Nephron (organoid): ENCODE measurements around the gene HYAL2.

Experiments
- H3K27ac Mint-ChIP-seq, 3 experiments: 2 replicates each; pipeline ENCODE4 v1.8.0; 2020; ENCODE audit warnings: mixed read lengths in 3 of 3, mild to moderate bottlenecking in 2 of 3, moderate library complexity in 1 of 3
- H3K27me3 Mint-ChIP-seq: 2 replicates; pipeline ENCODE4 v1.8.0; 2021; ENCODE audit warnings: low read depth, mild to moderate bottlenecking, moderate library complexity, mixed read lengths
- H3K36me3 Mint-ChIP-seq: 2 replicates; pipeline ENCODE4 v1.8.0; 2020; ENCODE audit warnings: low read depth, mixed read lengths
- H3K4me1 Mint-ChIP-seq: 2 replicates; pipeline ENCODE4 v1.8.0; 2020; ENCODE audit warnings: mixed read lengths
- H3K4me3 Mint-ChIP-seq, 3 experiments: 2 replicates each; pipeline ENCODE4 v1.8.0; 2020; ENCODE audit warnings: mild to moderate bottlenecking in 3 of 3, mixed read lengths in 3 of 3, moderate library complexity in 2 of 3
- H3K9me3 Mint-ChIP-seq: 2 replicates; pipeline ENCODE4 v1.8.0; 2020; ENCODE audit warnings: mixed read lengths
- CTCF ChIP-seq, 3 experiments: fragments of 200-600 bp; sonication (generic); IDR thresholded peaks; one replicate each; pipeline ENCODE4 v1.5.0; 2021; ENCODE audit warnings: antibody characterized with exemption in 3 of 3; ENCODE audit not compliant: unreplicated experiment in 3 of 3

Gene HYAL2

GRCh38 chr3:50268276-50268675, 54.3 kb downstream of the HYAL2 start:
- H3K4me1 Mint-ChIP-seq, result peaks cover 73% of the 10 kb centered on the region
- H3K27ac Mint-ChIP-seq, result peak overlapping the region; percentile 90 to 99 (median 97)
- peaks cover 9% of the 10 kb centered on the region for H3K27me3 Mint-ChIP-seq
- H3K9me3 Mint-ChIP-seq, result no peaks in the 10 kb centered on the region
- H3K36me3 Mint-ChIP-seq, result peaks cover 4% of the 10 kb centered on the region
- H3K4me3 Mint-ChIP-seq, result peak overlapping the region; percentile 80 to 88 (median 84)
- TF ChIP-seq CTCF (IDR thresholded peaks at IDR 0.05; ENCODE audit: unreplicated experiment in 3 of 3), result no peak
